Measurements from ENCODE around the gene ZFYVE26. TPM values are rescaled to one million over a fixed set of nuclear protein-coding genes. Genes with fewer than 3 reads are reported as not detected.

The ZFYVE26 gene
- total and polyA plus RNA-seq, 2 of the 8 experiments (the other 6 are each of a cell fraction or from before 2014, with no cell fraction given): 13.0 to 23.3 TPM

- Histone ChIP-seq H2AFZ (ENCODE audit: low read length) (no peak overlapping the region), H3K14ac (ENCODE audit: insufficient read length) (no peak overlapping the region), H2BK5ac (ENCODE audit: low read depth, low read length) (no peak overlapping the region), H4K91ac (replicated peaks; ENCODE audit: insufficient read length, low read length) (no peak overlapping the region), H3K79me2 (ENCODE audit: control insufficient read depth in 1 of 2, insufficient read depth in 2 of 2, low read length in 2 of 2) (no peaks in the 10 kb centered on the region), H3K4ac (replicated peaks; ENCODE audit: insufficient read length, low read depth, low read length) (no peak overlapping the region), H4K20me1 (replicated peaks in 1 of 2; ENCODE audit: control insufficient read depth in 1 of 2, insufficient read depth in 2 of 2, low read length in 2 of 2) (peaks cover 0 to 6% of the 10 kb centered on the region in 2 experiments), H3K23ac (ENCODE audit: insufficient read length) (no peak overlapping the region), H3K4me3 (ENCODE audit: extremely low read depth in 1 of 4, insufficient read depth in 2 of 4, low read depth in 3 of 4, low read length in 4 of 4) (no peak overlapping the region), H3K79me1 (ENCODE audit: low read depth, low read length) (no peaks in the 10 kb centered on the region), H3K23me2 (ENCODE audit: low read depth, low read length) (no peaks in the 10 kb centered on the region), H3K9ac (replicated peaks in 1 of 4; ENCODE audit: extremely low read depth in 1 of 4, low read depth in 3 of 4, low read length in 3 of 4) (no peak overlapping the region), H3K56ac (replicated peaks; ENCODE audit: insufficient read length, low read depth, low read length) (no peak overlapping the region), H3K36me3 (ENCODE audit: control insufficient read depth in 2 of 4, insufficient read depth in 4 of 4, low read length in 3 of 4) (peaks cover 17 to 80% (median 58%) of the 10 kb centered on the region in 4 experiments; a peak in 7 of 8 replicates), H3K9me3 (ENCODE audit: insufficient read depth in 2 of 2, low read depth in 1 of 2, low read length in 1 of 2) (no peaks in the 10 kb centered on the region), H3K27ac (ENCODE audit: low read depth, low read length) (no peak overlapping the region), H3K4me1 (replicated peaks in 1 of 4; ENCODE audit: control insufficient read depth in 3 of 4, insufficient read depth in 4 of 4, low read length in 3 of 4) (no peaks in the 10 kb centered on the region), H3K4me2 (ENCODE audit: insufficient read depth in 1 of 2, low read depth in 2 of 2, low read length in 2 of 2) (no peak overlapping the region), H2BK12ac (ENCODE audit: low read depth, low read length) (no peak overlapping the region), H3K27me3 (replicated peaks in 1 of 4; ENCODE audit: control insufficient read depth in 3 of 4, extremely low read depth in 1 of 4, insufficient read depth in 3 of 4, low read length in 3 of 4) (no peaks in the 10 kb centered on the region), H2BK20ac (ENCODE audit: low read length) (no peak overlapping the region), H3K18ac (ENCODE audit: extremely low read depth, low read length) (no peak overlapping the region), H2BK120ac (replicated peaks; ENCODE audit: low read depth, low read length) (no peak overlapping the region), H4K5ac (ENCODE audit: insufficient read length, low read depth, low read length) (no peak overlapping the region), H2BK15ac (ENCODE audit: low read length) (no peak overlapping the region), H2AK5ac (ENCODE audit: low read depth, low read length) (no peak overlapping the region), H4K8ac (ENCODE audit: extremely low read depth, insufficient read depth, low read length) (no peak overlapping the region)
- WGBS, 2 experiments (ENCODE audit: extremely low coverage in 1 of 2, insufficient coverage in 1 of 2, insufficient read length in 1 of 2, insufficient replicate concordance in 2 of 2, low coverage in 1 of 2, low lambda C conversion rate in 2 of 2, missing lambda C conversion rate in 1 of 2): 87% methylated on average over 4 of the region's 4 CpGs; no CpG with 5 or more reads in 1 of the 2 experiments
- ChIA-PET CTCF (ENCODE audit: partially characterized antibody) (no interaction called here), POLR2A (ENCODE audit: partially characterized antibody) (no interaction called here)
- TF ChIP-seq TAF7 (optimal IDR thresholded peaks at IDR 0.05; ENCODE audit: borderline replicate concordance, low read depth, low read length) (no peak), RAD21 (IDR thresholded peaks at IDR 0.05 in 1 of 2, conservative IDR thresholded peaks at IDR 0.05 in 1 of 2; ENCODE audit: low read depth in 2 of 2, low read length in 2 of 2) (no peak), SIN3A (conservative IDR thresholded peaks at IDR 0.05 in 1 of 2, IDR thresholded peaks at IDR 0.05 in 1 of 2; ENCODE audit: low read depth in 1 of 2, low read length in 2 of 2) (no peak), SP2 (IDR thresholded peaks at IDR 0.05; ENCODE audit: low read length) (no peak), PHF8 (conservative IDR thresholded peaks at IDR 0.05; ENCODE audit: low read depth, low read length) (no peak), SIX5 (IDR thresholded peaks at IDR 0.05; ENCODE audit: low read depth, low read length) (no peak), ATF3 (IDR thresholded peaks at IDR 0.05; ENCODE audit: insufficient read depth, low read depth, low read length) (no peak), NANOG (IDR thresholded peaks at IDR 0.05; ENCODE audit: insufficient read depth, low read depth, low read length, poor library complexity, severe bottlenecking) (no peak), JUN (IDR thresholded peaks at IDR 0.05; ENCODE audit: low read depth, low read length) (no peak), SP1 (IDR thresholded peaks at IDR 0.05; ENCODE audit: low read depth, low read length) (no peak)
- DNase-seq (ENCODE audit: low read depth in 1 of 2, low spot score in 2 of 2): no peak
- FAIRE-seq: no peak
Observed at GRCh38 chr14:67800743-67801142, 15.6 kb downstream of the ZFYVE26 start.

All from H1 (cell line).